Measurements from ENCODE around the gene ROGDI. TPM values are rescaled to one million over a fixed set of nuclear protein-coding genes. Genes with fewer than 3 reads are reported as not detected.

The ROGDI gene
- total and polyA plus RNA-seq, 9 of the 15 experiments (the other 6 are each of a cell fraction or from before 2014, with no cell fraction given) = 0.97 to 37.3 (median 16.5) TPM

- no peak for TF ChIP-seq E2F8 (IDR thresholded peaks at IDR 0.05; ENCODE audit: low read depth, partially characterized antibody)
- peak; percentile 46; the same call in 1 of the 2 replicates for TF ChIP-seq ZBTB7A (IDR thresholded peaks at IDR 0.05; ENCODE audit: borderline replicate concordance, control insufficient read depth, low read depth, low read length)
- no peak for TF ChIP-seq NR4A1 (CRISPR knock-in tag; IDR thresholded peaks at IDR 0.05)
- TF ChIP-seq NR4A1 (tag; IDR thresholded peaks at IDR 0.05) = no peak
- no peak for TF ChIP-seq ZNF184 (CRISPR knock-in tag; IDR thresholded peaks at IDR 0.05)
- TF ChIP-seq ZNF583 (CRISPR knock-in tag; IDR thresholded peaks at IDR 0.05) = no peak
- peak; percentile 94 for TF ChIP-seq ASH1L (IDR thresholded peaks at IDR 0.05; ENCODE audit: borderline replicate concordance, low read depth, partially characterized antibody)
- no peak for TF ChIP-seq ZNF76 (CRISPR knock-in tag; IDR thresholded peaks at IDR 0.05; ENCODE audit: borderline replicate concordance)
- TF ChIP-seq FUS (optimal IDR thresholded peaks at IDR 0.05; ENCODE audit: low read depth, low read length) = no peak
- no peak for TF ChIP-seq CREM (IDR thresholded peaks at IDR 0.05; ENCODE audit: low read depth)
- no peak for TF ChIP-seq USF1 (CRISPR knock-in tag; IDR thresholded peaks at IDR 0.05)
- no peak for TF ChIP-seq ZNF740 (CRISPR knock-in tag; IDR thresholded peaks at IDR 0.05)
- TF ChIP-seq ZNF740 (tag; IDR thresholded peaks at IDR 0.05) = no peak
- TF ChIP-seq ZFPM2 (CRISPR knock-in tag; IDR thresholded peaks at IDR 0.05) = no peak
- TF ChIP-seq ZNF395 (CRISPR knock-in tag; IDR thresholded peaks at IDR 0.05) = no peak
- no peak for TF ChIP-seq HDAC1 (IDR thresholded peaks at IDR 0.05)
- no peak for TF ChIP-seq TSC22D4 (tag; IDR thresholded peaks at IDR 0.05)
- no peak for TF ChIP-seq THRB (CRISPR knock-in tag; conservative IDR thresholded peaks at IDR 0.05)
Observed at GRCh38 chr16:4802659-4803287, 340 bp upstream of the ROGDI start (continued).

Measured in K562 (cell line).